ENCODE measurements around the gene BEND6.

Gene BEND6

GRCh38 chr6:56977192-56977591 is 22.3 kb downstream of the BEND6 start:
- no peak for TF ChIP-seq GATA2 (IDR thresholded peaks at IDR 0.05; ENCODE audit: low read depth, low read length)

DNA sequence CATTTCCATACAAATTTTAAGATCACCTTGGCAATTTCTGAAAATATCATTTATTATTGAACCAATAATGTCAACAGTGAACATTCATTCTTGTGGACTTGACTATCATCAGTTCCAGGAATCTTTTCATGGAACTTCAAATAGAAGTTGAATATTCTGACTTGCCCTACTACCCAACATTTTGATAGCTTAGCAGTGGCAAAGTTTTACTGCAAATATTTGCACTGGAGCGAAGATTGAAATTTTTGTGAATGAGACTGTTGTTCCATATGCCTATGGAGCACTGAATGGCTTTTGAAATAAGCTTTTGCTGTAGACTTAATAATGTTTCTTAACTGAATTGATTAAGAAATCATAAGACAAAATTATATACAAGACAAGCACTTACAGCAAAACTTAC is 23.6 kb downstream of the BEND6 start:
- no peak for TF ChIP-seq GATA2 (IDR thresholded peaks at IDR 0.05; ENCODE audit: low read depth, low read length)
- TF ChIP-seq GATA3 (IDR thresholded peaks at IDR 0.05; ENCODE audit: low read depth, low read length): no peak

- no peak for TF ChIP-seq GATA2 (IDR thresholded peaks at IDR 0.05; ENCODE audit: low read depth, low read length)
- TF ChIP-seq GATA3 (IDR thresholded peaks at IDR 0.05; ENCODE audit: low read depth, low read length): no peak
Measured at GRCh38 chr6:56984361-56984760, 29.5 kb downstream of the BEND6 start.

DNA sequence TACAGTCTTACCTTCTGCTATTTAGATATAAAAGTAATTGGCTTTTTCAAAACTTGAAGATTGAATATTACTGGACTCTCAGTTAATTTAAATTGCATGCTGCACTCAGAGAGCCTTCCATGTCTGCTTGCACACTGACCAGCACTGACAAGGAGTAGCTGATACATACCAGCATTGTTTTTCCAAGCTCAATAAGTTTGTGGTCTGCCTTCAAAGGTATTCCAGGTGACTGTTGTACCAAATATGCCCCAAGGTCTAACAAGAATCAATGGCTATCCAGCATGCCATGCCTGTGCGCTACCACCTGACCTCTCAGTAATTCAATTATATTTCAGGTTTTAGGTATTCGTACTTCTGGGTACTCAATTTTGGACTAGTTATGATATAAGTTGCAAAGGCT is 30.0 kb downstream of the BEND6 start:
- TF ChIP-seq GATA2 (IDR thresholded peaks at IDR 0.05; ENCODE audit: low read depth, low read length): no peak
- no peak for TF ChIP-seq GATA3 (IDR thresholded peaks at IDR 0.05; ENCODE audit: low read depth, low read length)

- TF ChIP-seq GATA2 (IDR thresholded peaks at IDR 0.05; ENCODE audit: low read depth, low read length) (no peak), GATA3 (IDR thresholded peaks at IDR 0.05; ENCODE audit: low read depth, low read length) (no peak)
Measured at GRCh38 chr6:56986611-56987010, 31.7 kb downstream of the BEND6 start.

DNA sequence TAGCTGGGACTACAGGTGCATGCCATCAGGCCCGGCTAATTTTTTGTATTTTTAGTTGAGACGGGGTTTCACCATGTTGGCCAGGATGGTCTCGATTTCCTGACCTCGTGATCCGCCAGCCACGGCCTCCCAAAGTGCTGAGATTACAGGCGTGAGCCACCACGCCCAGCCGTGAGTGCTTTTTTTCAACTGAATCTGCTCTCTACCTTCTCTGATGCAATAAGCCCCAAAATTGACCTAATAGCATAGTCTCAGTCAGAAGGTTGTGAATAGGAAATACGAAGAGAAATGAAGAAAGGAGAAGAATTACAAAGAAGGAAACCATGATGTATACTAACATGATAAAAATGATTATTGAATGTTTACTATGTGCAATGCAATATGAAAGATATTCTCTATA is 33.2 kb downstream of the BEND6 start:
- TF ChIP-seq GATA3 (IDR thresholded peaks at IDR 0.05; ENCODE audit: low read depth, low read length) (no peak), GATA2 (IDR thresholded peaks at IDR 0.05; ENCODE audit: low read depth, low read length) (no peak)

DNA sequence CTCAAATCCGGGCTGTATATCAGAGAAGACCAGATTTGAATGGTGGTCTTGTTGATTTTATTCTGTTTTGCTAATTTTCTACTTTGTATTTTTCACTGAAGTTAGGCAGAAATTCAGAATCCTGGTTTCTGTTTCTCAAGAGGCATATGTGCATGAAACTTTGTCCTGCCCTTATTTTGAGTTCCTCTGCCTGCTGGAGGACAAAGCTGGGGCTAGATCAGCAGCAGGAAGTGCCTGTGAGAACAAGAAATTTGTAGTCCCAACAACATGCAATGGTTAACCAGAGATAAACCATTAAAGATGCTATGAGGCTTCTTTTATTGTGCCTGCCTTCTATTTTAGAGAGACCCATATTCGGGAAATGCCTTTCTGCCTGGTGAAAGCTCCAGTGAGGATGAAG is 37.1 kb downstream of the BEND6 start:
- TF ChIP-seq GATA2 (IDR thresholded peaks at IDR 0.05; ENCODE audit: low read depth, low read length) (no peak), GATA3 (IDR thresholded peaks at IDR 0.05; ENCODE audit: low read depth, low read length) (no peak)

DNA sequence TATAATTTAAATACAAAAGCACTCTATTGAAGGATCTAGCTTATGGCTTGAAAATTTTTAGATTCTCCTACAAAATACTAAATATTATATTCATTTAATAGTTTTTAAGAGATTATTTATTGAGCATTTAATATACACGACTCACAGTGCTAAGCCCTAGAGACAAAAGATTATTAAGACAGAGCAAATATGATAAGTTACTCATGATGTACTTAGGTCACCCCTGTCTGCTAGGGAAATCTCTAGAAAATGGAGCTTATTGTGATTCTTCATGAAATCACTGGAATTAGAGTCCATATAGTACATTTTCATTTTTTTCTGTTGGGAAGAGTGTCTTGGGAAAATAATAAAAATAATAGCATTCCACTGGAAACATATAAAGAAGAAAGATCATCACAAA is 37.8 kb downstream of the BEND6 start:
- TF ChIP-seq GATA2 (IDR thresholded peaks at IDR 0.05; ENCODE audit: low read depth, low read length) (no peak), GATA3 (IDR thresholded peaks at IDR 0.05; ENCODE audit: low read depth, low read length) (no peak)

- no peak for TF ChIP-seq GATA3 (IDR thresholded peaks at IDR 0.05; ENCODE audit: low read depth, low read length)
- no peak for TF ChIP-seq GATA2 (IDR thresholded peaks at IDR 0.05; ENCODE audit: low read depth, low read length)
Measured at GRCh38 chr6:56995347-56995902, 40.5 kb downstream of the BEND6 start.

DNA sequence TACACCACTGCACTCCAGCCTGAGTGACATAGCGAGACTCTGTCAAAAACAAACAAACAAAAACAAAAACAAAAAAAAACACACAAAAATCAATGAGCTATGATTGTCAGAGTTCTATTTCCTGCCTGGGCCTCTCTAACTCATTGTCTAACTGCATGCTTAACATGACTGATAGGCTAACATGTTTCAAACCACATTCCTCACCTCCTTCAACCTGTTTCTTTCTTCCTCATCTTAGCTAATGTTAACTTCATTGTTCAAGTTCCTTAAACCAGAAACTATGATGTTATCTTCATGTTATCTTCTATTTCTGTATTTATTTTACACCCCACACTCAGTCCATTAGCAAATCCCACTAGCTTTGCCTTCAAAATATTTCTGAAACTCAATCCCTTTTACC is 41.5 kb downstream of the BEND6 start:
- TF ChIP-seq GATA3 (IDR thresholded peaks at IDR 0.05; ENCODE audit: low read depth, low read length): no peak
- TF ChIP-seq GATA2 (IDR thresholded peaks at IDR 0.05; ENCODE audit: low read depth, low read length): no peak

- TF ChIP-seq GATA2 (IDR thresholded peaks at IDR 0.05; ENCODE audit: low read depth, low read length) (no peak), GATA3 (IDR thresholded peaks at IDR 0.05; ENCODE audit: low read depth, low read length) (no peak)
Measured at GRCh38 chr6:56999049-56999448, 44.1 kb downstream of the BEND6 start.

- TF ChIP-seq GATA3 (IDR thresholded peaks at IDR 0.05; ENCODE audit: low read depth, low read length): no peak
- TF ChIP-seq GATA2 (IDR thresholded peaks at IDR 0.05; ENCODE audit: low read depth, low read length): no peak
Measured at GRCh38 chr6:57002197-57002596, 47.3 kb downstream of the BEND6 start.

DNA sequence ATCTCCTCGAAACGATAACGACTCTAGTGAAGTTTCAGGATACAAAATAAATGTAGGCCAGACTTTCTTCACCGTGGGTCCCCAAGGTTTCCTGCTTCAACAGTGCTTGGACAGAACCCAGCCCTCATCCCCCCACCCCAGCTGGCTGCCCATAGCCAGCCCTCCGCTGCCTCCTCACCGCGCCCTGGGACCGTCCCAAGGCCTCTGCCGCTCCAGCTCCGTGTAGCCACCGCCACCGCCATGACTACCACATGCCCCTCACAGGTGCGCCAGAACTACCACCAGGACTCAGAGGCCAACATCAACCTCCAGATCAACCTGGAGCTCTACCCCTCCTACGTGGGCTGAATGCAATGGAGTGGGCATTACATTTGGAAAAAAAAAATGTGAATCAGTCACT is 49.4 kb downstream of the BEND6 start:
- TF ChIP-seq GATA2 (IDR thresholded peaks at IDR 0.05; ENCODE audit: low read depth, low read length): no peak
- TF ChIP-seq GATA3 (IDR thresholded peaks at IDR 0.05; ENCODE audit: low read depth, low read length): no peak

DNA sequence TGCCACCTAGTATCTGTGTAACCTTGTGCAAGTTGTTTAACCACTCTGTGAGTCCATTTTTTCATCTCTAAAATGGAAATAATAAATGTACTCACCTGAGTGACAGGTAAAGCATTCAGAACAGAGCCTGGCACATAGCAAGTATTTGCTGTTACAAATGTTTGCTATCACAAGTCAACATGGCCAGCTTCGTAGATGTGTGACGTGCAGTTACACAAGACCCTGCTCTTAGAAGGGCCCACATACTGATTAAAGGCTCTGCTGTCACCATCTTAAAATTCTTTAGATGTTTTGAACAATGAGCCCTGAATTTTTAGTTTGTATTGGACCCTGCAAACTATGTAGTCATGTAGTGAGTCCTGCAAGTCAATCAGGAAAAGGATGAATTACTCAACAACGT is 51.2 kb downstream of the BEND6 start:
- TF ChIP-seq GATA2 (IDR thresholded peaks at IDR 0.05; ENCODE audit: low read depth, low read length) (no peak), GATA3 (IDR thresholded peaks at IDR 0.05; ENCODE audit: low read depth, low read length) (no peak)

DNA sequence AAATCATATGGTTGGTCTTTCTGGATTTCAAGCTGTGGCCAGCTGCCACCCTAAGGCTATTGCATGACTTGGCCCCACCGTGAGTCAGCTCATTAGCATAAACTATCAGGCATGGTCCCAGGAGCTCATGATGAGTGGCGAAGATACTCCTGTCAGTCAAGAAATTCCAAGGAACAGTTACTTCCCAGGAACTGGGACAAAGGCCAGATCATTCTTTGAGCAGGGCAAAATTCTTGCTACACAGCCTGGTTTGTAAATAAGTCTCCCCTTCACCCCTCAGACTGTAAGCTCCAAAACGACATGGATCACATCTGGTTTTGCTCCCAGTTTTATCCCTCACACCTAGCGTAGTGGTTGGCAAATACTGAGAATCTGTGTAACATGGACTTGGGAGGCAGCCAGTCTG is 58.6 kb downstream of the BEND6 start:
- TF ChIP-seq GATA3 (IDR thresholded peaks at IDR 0.05; ENCODE audit: low read depth, low read length): no peak
- no peak for TF ChIP-seq GATA2 (IDR thresholded peaks at IDR 0.05; ENCODE audit: low read depth, low read length)

DNA sequence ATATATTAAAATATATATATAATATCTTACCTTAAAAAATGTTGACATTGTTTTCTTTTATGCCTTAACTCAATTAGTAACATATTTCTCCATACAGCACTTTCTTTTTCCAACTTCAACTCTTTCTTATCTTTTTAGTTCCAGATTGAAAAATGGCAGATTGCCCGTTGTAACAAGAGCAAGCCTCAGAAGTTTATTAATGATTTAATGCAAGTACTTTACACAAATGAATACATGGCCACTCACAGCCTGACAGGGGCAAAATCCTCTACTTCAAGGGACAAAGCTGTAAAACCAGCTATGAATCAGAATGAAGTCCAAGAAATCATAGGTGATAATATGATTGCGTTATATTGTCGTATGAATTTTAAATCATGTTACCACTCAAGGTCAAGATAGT is 62.2 kb downstream of the BEND6 start:
- TF ChIP-seq GATA3 (IDR thresholded peaks at IDR 0.05; ENCODE audit: low read depth, low read length) (no peak), GATA2 (IDR thresholded peaks at IDR 0.05; ENCODE audit: low read depth, low read length) (no peak)
